GM21619 (cell line): Measurements from ENCODE around the gene MAPKBP1.

Experiments used
- ATAC-seq: cut with Tn5 transposase; IDR thresholded peaks from one replicate; pipeline ENCODE4 v1.9.1; 2021; ENCODE audit not compliant: unreplicated experiment

Gene MAPKBP1

DNA sequence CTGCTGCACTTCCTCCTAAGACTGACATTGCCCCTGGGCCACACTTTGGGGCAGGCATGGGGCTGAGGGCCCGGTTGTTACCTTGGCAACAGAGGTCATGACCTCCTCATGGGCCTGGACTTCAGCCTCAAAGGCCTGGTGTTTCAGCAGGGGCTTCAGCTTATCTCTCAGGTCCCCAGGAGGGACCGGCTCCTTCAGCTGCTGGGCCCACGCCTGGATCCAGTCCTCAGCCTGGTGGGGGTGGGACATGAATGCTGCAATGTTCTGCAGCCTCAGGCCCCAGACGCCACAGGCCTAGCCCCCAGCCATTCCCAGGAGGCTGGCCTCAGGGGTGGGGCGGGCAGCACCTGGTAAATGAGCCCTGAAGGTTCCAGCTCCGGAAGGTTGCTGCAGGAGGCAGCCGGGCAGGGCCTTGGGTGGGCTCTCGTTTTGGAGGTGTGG, 92.0 kb downstream of the MAPKBP1 start:
- no peak for ATAC-seq

DNA sequence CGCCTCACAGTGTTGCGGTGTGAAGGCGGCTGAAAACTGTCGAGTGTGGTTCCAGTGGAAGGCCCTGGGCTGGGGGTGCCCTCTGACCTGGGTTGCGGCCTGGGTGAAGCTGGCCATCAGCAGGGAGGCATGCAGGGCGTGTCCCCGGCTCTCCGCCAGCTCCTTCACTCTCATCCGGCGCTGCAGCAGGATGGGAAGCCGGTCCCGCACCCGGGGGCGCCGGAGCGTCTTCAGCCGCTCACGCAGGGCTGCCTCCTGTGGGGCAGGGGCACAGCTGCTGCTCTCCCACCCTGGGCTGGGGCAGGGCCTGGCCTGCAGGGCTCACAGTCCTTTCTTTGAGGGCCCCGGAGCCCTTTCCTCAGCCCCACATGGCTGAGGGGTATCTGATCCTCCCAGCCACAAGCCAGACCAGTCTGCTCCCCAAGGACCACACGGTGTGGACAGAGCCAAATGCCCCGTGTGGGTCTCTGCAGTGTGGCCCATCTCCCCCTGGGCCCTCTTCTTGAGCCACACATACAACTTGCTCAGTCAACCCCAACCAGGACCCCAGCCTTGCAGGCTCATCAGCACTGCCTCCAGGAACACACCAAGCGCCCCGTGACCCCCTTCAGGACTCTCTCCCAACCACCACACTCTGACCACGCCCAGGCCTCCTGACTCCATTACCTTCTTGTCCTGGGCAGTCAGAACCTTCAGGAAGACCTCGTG, 92.7 kb downstream of the MAPKBP1 start:
- ATAC-seq: no peak

GRCh38 chr15:41868321-41868720, 94.0 kb downstream of the MAPKBP1 start:
- ATAC-seq: no peak

DNA sequence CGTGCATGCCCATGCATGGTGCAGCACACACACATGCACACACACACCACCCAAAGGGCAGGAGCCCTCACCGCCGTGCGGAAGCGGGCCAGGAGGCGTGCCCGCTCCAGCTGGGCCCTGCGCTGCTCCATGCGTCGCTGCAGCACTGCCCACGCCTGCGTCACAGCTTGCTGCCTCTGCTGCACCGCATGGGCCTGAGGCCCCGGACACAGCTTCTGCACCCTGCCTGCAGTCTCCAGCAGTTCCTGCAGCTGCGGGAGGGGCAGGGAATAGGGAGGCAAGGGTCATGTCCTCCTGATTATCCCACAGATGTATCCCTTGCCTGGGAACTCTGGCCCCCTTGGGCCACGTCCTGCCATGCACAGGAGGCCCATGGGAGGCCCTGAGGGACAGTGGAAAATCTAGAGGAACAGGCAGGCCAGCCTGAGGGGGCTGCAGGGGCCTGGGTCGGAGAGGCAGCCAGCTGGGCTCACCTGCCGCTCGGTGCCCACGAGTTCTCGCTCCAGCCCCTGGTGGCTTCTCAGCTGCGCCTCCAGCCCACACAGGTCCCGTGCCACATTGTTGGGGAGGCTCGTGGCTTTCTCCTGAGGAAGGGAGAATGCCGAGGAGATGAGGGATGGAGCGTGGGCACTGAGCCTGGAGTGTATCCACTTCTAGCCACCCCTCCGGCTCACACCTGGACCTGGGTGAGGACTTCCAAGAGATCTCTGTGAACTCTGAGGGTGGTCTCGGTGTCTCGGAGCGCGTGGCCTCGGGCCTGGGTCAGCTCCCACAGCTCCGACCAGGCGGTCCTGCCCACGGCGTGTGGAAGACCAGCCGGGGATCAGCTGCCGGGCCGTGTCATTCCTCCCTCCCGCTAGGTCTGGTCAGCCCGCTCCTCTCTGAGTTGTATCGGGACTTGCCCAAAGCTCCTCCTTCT, 95.7 kb downstream of the MAPKBP1 start:
- ATAC-seq: no peak

GRCh38 chr15:41870689-41871081, 96.4 kb downstream of the MAPKBP1 start:
- no peak for ATAC-seq

DNA sequence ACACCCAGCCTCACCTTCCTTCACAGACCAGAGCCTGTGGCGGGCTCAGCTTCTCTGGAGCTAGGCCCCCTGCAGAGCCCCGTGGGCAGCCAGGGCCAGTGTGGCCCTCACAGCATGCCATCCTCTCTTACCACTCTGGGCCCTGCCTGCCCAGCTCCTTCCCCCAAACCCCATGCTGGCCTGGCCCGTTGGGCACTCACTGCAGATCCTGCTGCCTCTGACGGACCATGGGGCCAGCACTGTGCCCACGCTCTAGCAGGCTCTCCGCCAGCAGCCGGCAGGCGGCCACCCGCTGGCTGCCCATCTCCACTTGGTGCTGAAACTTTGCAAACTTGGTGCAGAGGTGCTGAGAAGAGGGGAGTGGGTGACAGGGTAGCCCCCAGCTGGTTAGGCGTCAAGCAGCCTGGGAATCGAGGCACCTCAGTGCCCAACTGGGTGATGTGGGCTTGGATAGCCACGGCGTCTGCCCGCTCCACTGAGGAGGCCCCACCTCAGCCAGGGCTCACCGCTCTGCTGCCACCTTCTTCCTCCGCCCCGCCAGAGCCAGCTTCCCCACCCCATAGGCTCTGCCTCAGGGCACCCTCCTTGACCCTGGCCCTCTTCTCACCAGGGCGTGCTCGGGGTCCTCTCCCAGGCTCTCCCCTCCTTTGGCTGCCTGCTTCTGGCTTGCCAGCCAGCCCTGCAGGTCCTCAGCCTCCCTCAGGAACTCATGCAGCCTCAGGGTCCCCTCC, 97.1 kb downstream of the MAPKBP1 start:
- ATAC-seq: no peak

GRCh38 chr15:41872166-41872747, 98.0 kb downstream of the MAPKBP1 start:
- no peak for ATAC-seq

- ATAC-seq: no peak
These were observed 99.4 kb downstream of the MAPKBP1 start for GRCh38 chr15:41873711-41874110.

GRCh38 chr15:41874736-41875135, 100.5 kb downstream of the MAPKBP1 start:
- no peak for ATAC-seq

GRCh38 chr15:41876007-41876406, 101.7 kb downstream of the MAPKBP1 start:
- no peak for ATAC-seq

DNA sequence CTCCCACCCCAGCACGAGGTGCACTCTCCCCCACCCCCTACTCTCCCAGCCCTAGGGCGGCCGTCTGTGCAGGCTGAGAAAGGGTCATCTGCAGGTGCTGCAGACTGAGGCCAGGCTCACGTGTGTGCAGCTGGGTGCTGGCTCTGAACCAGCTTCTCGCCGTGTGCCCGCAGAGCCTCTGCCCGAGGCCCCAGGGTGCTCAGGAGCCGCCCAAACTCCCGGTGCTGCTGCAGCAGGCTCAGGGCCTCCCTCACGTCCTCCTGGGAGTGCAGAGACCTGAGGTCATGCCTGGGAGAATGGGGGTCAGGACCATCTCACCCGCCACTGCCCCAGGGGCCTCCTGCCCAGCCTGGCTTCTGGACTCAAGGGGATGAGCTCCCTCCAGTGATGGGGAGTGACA, 102.4 kb downstream of the MAPKBP1 start:
- ATAC-seq: no peak
